Loucy (cell line): ENCODE data around the gene TTBK2.

Experiments
- H2AFZ ChIP-seq: fragments of 200-600 bp; sonication (generic); 2 replicates; pipeline ENCODE4 v1.6.0; 2016; ENCODE audit warnings: antibody characterized with exemption, mild to moderate bottlenecking, low read length, moderate library complexity
- H3F3A ChIP-seq: fragments of 200-600 bp; 2 replicates; pipeline ENCODE4 v1.6.0; 2016; ENCODE audit warnings: antibody characterized with exemption, low read depth, mild to moderate bottlenecking
- H3K27me3 ChIP-seq: fragments of 200-600 bp; sonication (generic); 2 replicates; pipeline ENCODE4 v1.6.1; 2014; ENCODE audit warnings: low read length, mild to moderate bottlenecking; ENCODE audit not compliant: insufficient read depth, poor library complexity, severe bottlenecking
- H3K36me3 ChIP-seq: fragments of 200-600 bp; sonication (generic); 2 replicates; pipeline ENCODE4 v1.6.1; 2016; ENCODE audit warnings: low read length; ENCODE audit not compliant: insufficient read depth
- H3K4me1 ChIP-seq: fragments of 200-600 bp; sonication (generic); 2 replicates; pipeline ENCODE4 v1.5.1; 2014; ENCODE audit warnings: low read length, mild to moderate bottlenecking; ENCODE audit not compliant: insufficient read depth, poor library complexity, severe bottlenecking
- H3K4me2 ChIP-seq: fragments of 200-600 bp; sonication (generic); 2 replicates; pipeline ENCODE4 v1.6.0; 2014; ENCODE audit warnings: antibody characterized with exemption, low read length, low read depth, mild to moderate bottlenecking; ENCODE audit not compliant: poor library complexity, severe bottlenecking
- H3K4me3 ChIP-seq: fragments of 200-600 bp; sonication (generic); 2 replicates; pipeline ENCODE4 v1.5.1; 2014; ENCODE audit warnings: low read length, mild to moderate bottlenecking, mixed read lengths; ENCODE audit not compliant: poor library complexity, severe bottlenecking
- H3K79me2 ChIP-seq: fragments of 200-600 bp; sonication (generic); 2 replicates; pipeline ENCODE4 v1.6.1; 2014; ENCODE audit warnings: low read length; ENCODE audit not compliant: insufficient read depth
- H3K9ac ChIP-seq: fragments of 200-600 bp; sonication (generic); 2 replicates; pipeline ENCODE4 v1.6.0; 2014; ENCODE audit warnings: mild to moderate bottlenecking, low read depth, low read length, moderate library complexity; ENCODE audit not compliant: poor library complexity, severe bottlenecking
- H3K9me2 ChIP-seq: fragments of 200-600 bp; sonication (generic); replicated peaks from 2 replicates; pipeline ENCODE4 v1.6.1; 2016; ENCODE audit warnings: low read depth, low read length, mixed read lengths
- H3K9me3 ChIP-seq: fragments of 200-600 bp; sonication (generic); 2 replicates; pipeline ENCODE4 v1.6.1; 2014; ENCODE audit warnings: mild to moderate bottlenecking, antibody characterized with exemption, low read length, low read depth; ENCODE audit not compliant: insufficient read depth
- H4K20me1 ChIP-seq: fragments of 200-600 bp; sonication (generic); 2 replicates; pipeline ENCODE4 v1.6.0; 2014; ENCODE audit warnings: antibody characterized with exemption, low read length, mild to moderate bottlenecking; ENCODE audit not compliant: insufficient read depth, poor library complexity, severe bottlenecking
- CTCF ChIP-seq: fragments of 200-600 bp; sonication (generic); conservative IDR thresholded peaks from 2 replicates; pipeline ENCODE4 v1.5.1; 2014; ENCODE audit warnings: mild to moderate bottlenecking, antibody characterized with exemption, low read length
- EZH2phosphoT487 ChIP-seq: fragments of 200-600 bp; IDR thresholded peaks from 2 replicates; pipeline ENCODE4 v1.6.1; 2018; ENCODE audit warnings: antibody characterized with exemption, mild to moderate bottlenecking, moderate library complexity, borderline replicate concordance

Gene TTBK2

GRCh38 chr15:42863572-42864239, 56.9 kb downstream of the TTBK2 start:
- TF ChIP-seq CTCF: no peak
- no peak for TF ChIP-seq EZH2phosphoT487

GRCh38 chr15:42858999-42859789, 61.4 kb downstream of the TTBK2 start:
- Histone ChIP-seq H3K4me1 (no peaks in the 10 kb centered on the region), H3K36me3 (peaks cover 13% of the 10 kb centered on the region; the same call in 1 of the 2 replicates), H3F3A (no peaks in the 10 kb centered on the region), H3K27me3 (no peaks in the 10 kb centered on the region), H3K9me2 (no peaks in the 10 kb centered on the region), H4K20me1 (no peaks in the 10 kb centered on the region), H3K9ac (no peak overlapping the region), H3K79me2 (no peaks in the 10 kb centered on the region), H3K4me2 (no peak overlapping the region), H3K4me3 (no peak overlapping the region), H2AFZ (no peak overlapping the region), H3K9me3 (peaks cover 6% of the 10 kb centered on the region; the same call in 1 of the 2 replicates)
- no peak for TF ChIP-seq CTCF
- no peak for TF ChIP-seq EZH2phosphoT487

More at GRCh38 chr15:42863572-42864239, 56.9 kb downstream of the TTBK2 start:
- no peak overlapping the region for H3K9ac ChIP-seq
- H4K20me1 ChIP-seq: peaks cover 2% of the 10 kb centered on the region
- H3K79me2 ChIP-seq: no peaks in the 10 kb centered on the region
- no peaks in the 10 kb centered on the region for H3K27me3 ChIP-seq
- no peaks in the 10 kb centered on the region for H3F3A ChIP-seq
- no peaks in the 10 kb centered on the region for H3K4me1 ChIP-seq
- no peak overlapping the region for H3K4me3 ChIP-seq
- H3K36me3 ChIP-seq: peaks cover 8% of the 10 kb centered on the region; the same call in 1 of the 2 replicates
- H3K9me2 ChIP-seq: no peaks in the 10 kb centered on the region
- no peak overlapping the region for H3K4me2 ChIP-seq
- no peak overlapping the region for H2AFZ ChIP-seq
- H3K9me3 ChIP-seq: no peaks in the 10 kb centered on the region

- Histone ChIP-seq H3K4me2 (no peak overlapping the region), H3K9ac (no peak overlapping the region), H3K36me3 (peaks cover 13% of the 10 kb centered on the region; the same call in 1 of the 2 replicates), H3K9me2 (no peaks in the 10 kb centered on the region), H3K27me3 (no peaks in the 10 kb centered on the region), H4K20me1 (no peaks in the 10 kb centered on the region), H3K79me2 (no peaks in the 10 kb centered on the region), H3K4me3 (no peak overlapping the region), H2AFZ (no peak overlapping the region), H3K4me1 (no peaks in the 10 kb centered on the region), H3K9me3 (peaks cover 6% of the 10 kb centered on the region; the same call in 1 of the 2 replicates), H3F3A (no peaks in the 10 kb centered on the region)
- TF ChIP-seq CTCF: no peak
- no peak for TF ChIP-seq EZH2phosphoT487
Measured at GRCh38 chr15:42858540-42858939, 62.0 kb downstream of the TTBK2 start.
